Measurements from ENCODE around the gene KHK.
A peak's percentile ranks its signal among the peaks of the same experiment; 100 is the strongest.

KHK gene

DNA sequence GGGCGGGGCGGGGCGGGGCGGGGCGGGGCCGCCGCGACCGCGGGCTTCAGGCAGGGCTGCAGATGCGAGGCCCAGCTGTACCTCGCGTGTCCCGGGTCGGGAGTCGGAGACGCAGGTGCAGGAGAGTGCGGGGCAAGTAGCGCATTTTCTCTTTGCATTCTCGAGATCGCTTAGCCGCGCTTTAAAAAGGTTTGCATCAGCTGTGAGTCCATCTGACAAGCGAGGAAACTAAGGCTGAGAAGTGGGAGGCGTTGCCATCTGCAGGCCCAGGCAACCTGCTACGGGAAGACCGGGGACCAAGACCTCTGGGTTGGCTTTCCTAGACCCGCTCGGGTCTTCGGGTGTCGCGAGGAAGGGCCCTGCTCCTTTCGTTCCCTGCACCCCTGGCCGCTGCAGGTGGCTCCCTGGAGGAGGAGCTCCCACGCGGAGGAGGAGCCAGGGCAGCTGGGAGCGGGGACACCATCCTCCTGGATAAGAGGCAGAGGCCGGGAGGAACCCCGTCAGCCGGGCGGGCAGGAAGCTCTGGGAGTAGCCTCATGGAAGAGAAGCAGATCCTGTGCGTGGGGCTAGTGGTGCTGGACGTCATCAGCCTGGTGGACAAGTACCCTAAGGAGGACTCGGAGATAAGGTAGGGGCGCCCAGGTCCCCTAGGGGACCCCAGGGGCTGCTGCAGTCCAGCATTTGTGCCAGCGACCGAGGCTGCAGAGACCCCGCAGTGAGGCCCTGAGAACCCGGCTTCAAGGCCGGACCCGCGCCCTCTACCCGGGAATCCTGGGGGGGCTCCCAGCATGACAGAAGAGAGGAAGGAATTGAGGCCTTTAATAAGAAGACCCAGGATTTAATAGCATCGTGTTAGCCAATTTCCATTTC lies at the start of gene KHK:
Gene KHK, plus strand, starts transcription at position 49 of the 870 bp plus-strand sequence. Its CDS starts 488 bp downstream, at position 537.
- DNase-seq (ENCODE audit: low read depth in 2 of 2) = no peak

DNA sequence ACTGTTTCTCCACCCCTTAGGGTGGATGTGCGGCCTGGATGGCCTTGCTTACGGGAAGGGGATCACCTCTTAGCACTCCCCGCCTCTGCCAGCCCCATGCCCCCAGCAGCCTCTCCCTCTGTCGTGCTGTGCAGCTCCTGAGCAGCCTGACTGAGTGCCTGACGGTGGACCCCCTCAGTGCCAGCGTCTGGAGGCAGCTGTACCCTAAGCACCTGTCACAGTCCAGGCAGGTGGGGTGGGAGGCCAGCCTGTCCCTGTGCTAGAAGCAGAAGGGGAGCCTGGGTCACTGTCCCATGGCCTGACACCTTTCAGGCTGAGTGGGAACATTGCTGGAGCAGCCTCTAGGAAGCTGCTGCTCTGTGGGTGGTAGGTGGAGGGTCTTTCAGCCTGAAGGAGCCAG lies 48.6 kb upstream of the KHK start:
- DNase-seq (ENCODE audit: low read depth in 2 of 2) = no peak

DNA sequence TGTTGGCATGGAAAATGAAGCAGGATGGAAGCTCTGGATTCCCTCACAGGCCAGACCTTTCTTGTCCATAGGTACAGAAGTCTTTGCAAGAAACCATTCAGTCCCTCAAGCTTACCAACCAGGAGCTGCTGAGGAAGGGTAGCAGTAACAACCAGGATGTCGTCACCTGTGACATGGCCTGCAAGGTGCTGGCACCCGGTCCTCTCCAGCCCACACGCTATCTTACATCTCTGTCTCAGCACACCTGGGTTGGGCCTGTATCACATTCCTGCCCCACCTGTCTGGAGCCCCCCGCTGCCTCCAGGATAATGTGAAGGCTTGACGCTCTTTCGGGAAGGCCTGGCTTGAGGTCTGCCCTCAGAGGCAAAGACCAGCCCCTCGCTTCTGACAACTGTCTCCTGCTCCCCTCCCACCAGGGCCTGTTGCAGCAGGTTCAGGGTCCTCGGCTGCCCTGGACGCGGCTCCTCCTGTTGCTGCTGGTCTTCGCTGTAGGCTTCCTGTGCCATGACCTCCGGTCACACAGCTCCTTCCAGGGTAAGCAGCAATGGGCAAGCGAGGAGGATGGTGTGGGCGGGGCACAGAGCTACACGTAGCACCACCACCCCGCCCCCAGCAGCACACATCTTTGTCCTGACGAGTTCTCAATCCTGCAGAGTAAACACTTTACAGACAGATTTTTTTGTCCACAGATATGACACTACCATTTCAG lies 47.8 kb upstream of the KHK start:
- no peak for DNase-seq (ENCODE audit: low read depth in 2 of 2)

DNA sequence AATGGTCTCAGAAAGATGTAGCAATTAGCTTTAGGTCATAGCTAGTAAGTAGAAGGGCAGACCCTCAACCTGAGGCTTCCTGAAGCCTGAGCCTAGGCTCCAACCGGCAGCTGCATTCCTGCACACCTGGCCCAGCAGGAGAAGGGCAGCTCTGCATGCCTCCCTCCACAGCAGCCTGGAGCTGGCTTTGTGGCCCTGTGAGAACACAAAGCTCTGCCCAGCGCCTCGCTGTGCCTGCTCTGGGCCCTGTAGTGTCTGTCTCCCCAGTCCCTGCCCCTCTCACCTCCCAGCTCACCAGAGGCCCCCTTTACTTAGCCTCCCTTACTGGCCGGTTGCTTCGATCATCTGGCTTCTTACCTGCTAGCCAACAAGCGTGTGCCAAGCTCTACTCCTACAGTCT lies 47.1 kb upstream of the KHK start:
- DNase-seq (ENCODE audit: low read depth in 2 of 2) = no peak

DNA sequence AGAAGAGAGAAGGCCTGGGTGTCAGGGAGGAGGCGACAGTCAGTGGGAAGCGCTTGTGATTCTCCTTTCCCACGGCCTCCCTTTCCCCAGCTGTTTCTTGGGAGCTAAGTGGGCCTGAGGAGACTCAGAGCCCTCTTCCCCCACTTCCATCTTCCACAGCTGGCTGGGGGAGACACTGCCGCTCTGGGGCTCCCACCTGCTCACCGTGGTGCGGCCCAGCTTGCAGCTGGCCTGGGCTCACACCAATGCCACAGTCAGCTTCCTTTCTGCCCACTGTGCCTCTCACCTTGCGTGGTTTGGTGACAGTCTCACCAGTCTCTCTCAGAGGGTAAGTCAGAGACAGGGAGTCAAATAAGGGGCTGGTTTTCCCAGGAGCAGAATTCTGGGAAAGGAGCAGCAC lies 46.7 kb upstream of the KHK start:
- no peak for DNase-seq (ENCODE audit: low read depth in 2 of 2)

DNA sequence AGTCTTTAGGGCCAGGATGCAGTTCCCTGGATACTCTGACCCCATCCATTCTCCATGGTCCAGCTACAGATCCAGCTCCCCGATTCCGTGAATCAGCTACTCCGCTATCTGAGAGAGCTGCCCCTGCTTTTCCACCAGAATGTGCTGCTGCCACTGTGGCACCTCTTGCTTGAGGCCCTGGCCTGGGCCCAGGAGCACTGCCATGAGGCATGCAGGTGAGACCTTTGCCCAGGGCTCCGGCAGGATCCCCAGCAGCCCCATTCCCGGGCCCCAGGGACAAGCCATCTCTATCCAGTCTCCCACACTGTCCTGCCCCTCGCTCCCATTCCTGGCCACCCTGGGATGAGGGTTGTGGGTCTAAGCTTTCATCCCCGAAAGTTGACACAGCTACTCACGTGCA lies 46.3 kb upstream of the KHK start:
- DNase-seq (ENCODE audit: low read depth in 2 of 2) = no peak

DNA sequence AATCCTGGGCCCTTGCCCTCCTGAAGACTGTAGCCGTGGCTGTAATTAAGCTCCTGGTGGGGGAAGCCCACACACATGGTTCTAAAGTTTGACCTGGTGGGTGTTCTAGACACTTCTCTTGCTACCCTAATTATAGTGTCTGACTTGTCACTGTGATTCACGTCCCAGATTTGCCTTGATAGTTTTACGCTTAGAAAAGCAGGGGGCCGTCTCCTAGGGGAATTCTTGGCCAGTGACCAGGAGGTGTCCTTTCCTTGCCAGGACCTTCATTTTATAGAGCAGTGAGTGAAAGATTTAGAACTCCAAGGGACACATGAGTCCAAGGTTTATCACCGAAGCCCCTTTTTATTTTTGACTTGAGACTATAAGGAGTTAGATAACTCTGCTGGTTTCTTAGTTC lies 44.8 kb upstream of the KHK start:
- DNase-seq (ENCODE audit: low read depth in 2 of 2) = no peak

DNA sequence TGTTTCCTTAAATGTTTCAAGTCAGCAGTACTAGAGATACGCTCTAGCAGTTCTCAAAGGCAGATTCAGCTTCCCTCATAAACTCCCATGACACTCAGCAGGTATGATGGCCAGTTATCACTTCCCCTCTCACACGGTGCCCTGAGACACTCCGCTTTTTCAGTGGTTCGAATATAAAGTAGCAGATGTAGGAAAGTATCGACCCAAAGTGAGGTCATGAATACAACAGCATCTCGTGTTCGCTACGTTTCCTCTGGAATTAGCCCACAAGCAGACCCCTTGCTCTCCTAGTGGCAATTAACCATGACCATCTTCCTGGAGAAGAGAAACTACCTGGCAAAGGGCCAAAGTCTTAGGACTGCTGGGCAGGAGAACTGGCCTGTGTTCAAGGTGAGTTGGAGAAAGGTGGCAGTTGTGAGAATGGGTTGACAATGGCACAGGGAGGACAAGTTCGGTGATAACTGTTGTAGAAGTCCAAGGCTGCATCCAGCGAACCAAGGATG lies 44.4 kb upstream of the KHK start:
- no peak for DNase-seq (ENCODE audit: low read depth in 2 of 2)

DNA sequence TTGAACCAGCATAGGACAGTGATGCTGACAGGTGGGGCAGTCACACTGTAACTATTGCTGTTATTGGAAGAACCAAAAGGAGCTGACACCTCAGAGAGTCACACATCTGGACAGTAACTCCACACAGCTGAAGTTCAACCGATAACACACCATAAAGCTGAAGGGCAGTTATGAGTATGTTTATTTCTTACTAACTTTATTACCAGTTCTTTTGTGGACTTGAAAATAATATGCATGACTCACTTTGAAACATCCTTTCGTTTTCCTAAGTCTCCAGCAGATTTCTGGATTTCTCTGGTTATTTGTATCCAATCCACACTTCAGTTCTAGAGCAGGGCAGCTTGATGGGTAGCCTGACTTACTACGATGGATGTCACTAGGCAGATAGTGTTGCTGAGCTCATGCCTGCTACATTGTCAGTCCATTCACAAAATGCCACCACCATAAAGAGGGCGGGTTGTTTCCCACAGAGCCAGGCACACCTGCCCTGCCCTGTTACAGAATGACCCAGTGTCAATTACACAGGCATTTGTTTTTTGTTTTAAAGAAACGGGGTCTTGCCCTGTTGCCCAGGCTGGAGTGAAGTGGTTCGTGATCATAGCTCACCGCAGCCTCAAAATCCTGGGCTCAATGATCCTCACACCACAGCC lies 43.5 kb upstream of the KHK start:
- DNase-seq (ENCODE audit: low read depth in 2 of 2) = no peak

DNA sequence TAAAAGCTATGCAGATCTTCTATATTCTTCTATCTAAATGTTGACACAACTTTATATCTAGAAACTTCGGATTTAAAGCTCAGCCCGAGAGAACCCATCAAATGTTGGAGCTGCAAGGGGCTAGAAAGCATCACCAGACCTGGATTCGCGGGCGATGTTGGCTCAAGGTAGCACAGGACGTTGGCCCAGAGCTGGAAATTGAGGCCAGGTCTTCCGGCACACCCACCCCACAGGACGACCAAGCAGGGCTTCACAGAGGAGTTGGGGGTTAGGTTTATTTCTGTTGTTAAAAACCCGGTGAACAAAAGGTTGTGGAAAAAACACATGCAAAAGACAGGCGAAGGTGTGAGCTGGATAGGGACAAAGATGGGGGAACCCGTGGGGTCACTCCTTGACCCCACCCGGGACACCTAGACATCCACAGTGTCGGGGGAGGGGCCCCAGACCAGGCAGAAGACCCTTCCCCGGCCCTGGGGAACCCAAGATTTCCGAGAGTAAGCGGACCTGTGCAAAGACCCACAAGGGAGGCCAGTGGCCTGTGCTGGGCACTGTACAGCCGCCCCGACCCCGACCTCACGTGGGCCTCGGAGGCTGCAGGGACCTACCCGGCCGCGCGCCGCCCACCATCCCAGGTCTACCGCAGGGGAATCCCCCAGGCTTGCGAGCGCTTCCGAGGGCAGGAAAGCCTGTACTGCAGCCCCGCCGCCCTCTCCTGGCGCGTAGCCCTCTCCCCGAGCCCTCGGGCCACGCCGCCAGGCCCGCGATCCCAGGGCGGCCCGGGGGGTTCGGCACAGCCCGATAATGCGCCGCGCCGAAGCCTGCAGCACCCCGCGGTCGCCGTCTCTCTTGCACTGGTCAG lies 36.9 kb upstream of the KHK start:
- peak; percentile 61 to 73 for DNase-seq (ENCODE audit: low read depth in 2 of 2)

DNA sequence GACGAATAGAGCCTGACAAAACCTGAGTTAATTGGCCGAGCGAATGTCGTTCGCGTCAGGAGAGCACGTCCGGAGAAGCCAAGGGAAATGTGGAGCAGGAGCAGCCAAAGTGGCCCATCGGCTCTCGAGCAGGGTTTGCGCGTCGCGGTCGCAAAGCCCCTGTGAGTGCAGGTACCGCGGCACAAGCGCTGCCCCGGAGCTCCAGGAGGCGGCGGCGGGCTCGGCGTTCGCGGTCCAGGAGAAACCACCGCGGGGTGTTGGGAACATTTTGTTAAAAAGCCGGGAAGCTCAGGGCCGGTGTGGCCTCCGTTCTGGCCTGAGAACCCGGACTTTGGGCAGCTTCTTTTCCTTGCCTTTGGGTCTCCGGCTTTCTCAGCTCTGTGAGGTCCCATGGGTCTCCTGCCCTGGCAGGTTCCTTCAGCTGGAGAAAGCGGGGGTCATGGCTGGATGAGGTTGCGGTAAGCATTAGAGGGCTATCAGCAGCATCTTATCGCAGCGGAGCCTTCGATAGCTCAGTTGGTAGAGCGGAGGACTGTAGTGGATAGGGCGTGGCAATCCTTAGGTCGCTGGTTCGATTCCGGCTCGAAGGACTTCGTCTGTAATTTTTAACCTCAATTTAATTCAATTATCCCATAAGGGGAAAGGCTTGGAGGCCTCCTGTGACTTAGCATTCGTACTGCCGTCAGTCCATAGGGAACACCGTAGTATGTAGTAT lies 36.1 kb upstream of the KHK start:
- DNase-seq (ENCODE audit: low read depth in 2 of 2) = peak; percentile 77 to 82

DNA sequence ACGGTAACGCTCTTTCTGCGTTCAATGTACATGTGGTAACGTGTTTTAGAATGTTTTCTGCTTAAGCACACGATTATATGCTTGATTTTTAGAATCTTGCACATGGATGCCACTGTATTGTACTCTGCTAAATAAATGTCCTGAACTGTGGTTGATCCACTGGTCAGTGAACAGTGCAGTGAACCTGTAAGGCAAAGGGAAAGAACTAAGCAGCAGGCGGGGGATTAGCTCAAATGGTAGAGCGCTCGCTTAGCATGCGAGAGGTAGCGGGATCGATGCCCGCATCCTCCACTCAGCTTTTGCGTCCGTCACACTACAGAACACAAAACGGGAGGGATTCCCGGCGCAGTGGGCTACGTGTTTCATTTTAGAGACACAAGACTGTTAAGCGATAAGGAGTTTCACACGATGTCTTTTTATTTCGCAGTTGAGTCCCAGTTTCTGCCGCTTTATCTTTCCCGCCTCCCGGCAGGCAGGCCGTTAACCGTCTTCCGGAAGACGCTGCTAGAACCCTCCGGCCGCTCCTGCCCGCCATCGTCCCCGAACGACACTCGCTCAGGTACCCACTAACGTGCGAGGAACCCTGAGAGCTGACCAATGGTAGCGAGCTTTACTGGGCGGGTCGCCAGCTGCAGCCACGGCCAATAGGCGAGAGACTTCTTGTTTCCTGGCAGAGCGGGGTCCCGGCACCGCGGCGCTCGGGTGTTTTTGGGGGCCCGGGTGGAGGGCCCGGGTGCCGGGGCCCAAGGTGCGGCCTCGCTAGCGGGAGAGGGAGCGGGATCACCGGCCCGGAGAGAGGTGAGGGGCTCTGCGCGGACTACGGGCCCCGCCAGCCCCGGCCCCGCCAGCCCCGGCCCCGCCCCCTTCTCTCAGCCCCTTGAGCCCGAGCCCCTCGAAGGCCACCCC lies 35.3 kb upstream of the KHK start, which contains the start of gene AGBL5:
Gene AGBL5, plus strand, starts transcription at position 673 of the 906 bp plus-strand sequence. CDS start 1,291 bp downstream, outside the sequence.
- DNase-seq (ENCODE audit: low read depth in 2 of 2) = peak; percentile 91 to 93

DNA sequence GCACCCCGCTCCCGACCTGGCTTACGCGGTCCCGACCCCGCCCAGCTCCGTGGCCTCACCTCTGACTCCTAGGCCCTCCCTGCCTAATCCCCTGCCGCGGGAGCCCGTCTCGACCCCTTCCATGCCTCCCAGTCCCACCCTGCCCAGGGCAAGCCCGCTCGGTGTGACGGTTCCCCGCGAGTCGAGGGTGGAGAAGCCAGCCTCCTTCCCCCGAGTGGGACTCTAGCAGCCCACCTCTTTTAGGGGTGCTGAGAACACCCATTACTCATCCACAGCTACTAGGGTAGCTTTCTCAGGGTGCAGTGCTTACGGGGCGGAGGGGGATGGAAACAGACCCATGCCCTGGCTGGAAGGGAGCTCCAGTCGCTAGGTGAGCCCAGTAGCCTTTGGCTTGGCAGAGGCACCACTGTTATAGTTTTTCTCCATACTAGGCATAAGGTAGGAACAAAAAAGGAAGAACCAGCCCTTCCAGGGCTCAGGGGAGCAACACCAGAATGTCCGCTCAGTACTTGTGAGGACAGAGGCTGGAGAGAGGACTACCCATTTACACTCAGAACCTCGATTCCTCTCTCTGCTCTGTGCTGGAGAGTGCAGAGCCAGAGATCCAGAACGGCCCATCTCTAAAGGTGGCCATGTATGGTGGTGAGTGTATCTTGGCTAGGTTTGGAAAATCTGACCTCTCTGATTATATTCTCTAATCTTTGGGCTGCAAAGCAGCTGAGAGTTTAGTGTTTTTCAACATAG lies 34.5 kb upstream of the KHK start:
- no peak for DNase-seq (ENCODE audit: low read depth in 2 of 2)

DNA sequence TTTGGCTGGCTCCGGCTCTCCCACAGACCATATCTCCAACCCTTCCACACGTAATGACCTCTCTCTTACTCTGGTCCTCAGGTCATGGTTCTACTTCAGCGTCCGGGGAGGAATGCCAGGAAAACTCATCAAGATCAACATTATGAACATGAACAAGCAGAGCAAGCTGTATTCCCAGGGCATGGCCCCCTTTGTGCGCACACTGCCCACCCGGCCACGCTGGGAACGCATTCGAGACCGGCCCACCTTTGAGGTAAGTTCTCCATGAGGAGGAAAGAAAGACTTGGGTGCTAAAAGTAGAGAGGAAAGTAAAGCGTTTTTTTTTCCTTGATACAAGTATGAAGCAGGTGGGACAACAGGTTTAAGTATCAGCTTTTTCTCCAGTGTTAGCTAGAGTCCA lies 33.3 kb upstream of the KHK start:
- no peak for DNase-seq (ENCODE audit: low read depth in 2 of 2)

DNA sequence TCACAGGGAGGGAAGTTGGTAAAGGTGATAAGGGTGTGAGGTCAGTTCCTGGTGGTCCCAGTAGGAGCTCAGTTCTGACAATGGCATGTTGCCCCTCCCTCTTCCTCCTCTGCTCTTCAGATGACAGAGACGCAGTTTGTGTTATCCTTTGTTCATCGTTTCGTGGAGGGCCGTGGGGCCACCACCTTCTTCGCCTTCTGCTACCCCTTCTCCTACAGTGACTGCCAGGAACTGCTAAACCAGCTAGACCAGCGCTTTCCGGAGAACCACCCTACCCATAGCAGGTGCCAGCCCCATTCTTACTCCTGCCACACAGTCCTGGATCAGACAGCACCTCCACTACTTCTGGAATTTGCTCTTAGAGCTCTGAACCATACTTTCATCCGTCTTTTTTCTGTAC lies 32.8 kb upstream of the KHK start:
- DNase-seq (ENCODE audit: low read depth in 2 of 2) = no peak

DNA sequence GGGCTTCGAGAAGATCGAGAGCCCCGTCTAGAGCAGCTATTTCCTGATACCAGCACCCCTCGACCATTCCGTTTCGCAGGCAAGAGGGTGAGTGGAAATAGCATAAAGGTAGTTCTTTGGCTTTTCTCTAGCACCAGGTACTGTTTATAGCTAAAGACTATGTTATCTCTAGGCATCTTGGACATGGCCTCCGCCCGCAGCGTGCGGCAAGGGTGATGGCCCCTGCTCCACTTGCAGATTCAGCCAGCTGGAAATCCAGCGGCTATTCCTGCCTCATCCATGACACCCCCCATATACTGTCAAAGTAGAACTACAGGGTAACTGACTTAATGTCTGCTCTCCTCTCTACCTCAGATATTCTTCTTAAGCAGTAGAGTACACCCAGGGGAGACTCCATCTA lies 31.9 kb upstream of the KHK start:
- no peak for DNase-seq (ENCODE audit: low read depth in 2 of 2)

DNA sequence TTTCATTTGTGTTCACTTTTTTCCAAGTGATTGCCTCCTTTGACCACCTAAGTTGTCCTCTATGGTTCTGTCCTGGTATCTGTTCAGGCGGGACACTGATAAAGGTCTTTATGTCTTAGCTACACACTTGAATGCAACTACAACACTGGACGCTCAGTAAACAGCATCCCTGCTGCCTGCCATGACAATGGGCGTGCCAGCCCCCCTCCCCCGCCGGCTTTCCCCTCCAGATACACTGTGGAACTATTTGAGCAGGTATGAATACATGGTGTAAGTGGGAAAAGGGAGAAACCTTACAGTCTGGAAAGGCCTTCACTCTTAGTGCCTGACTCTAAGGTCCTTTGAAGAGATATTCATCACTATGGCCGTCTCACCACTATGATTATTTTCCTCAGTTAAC lies 29.4 kb upstream of the KHK start:
- DNase-seq (ENCODE audit: low read depth in 2 of 2) = no peak

DNA sequence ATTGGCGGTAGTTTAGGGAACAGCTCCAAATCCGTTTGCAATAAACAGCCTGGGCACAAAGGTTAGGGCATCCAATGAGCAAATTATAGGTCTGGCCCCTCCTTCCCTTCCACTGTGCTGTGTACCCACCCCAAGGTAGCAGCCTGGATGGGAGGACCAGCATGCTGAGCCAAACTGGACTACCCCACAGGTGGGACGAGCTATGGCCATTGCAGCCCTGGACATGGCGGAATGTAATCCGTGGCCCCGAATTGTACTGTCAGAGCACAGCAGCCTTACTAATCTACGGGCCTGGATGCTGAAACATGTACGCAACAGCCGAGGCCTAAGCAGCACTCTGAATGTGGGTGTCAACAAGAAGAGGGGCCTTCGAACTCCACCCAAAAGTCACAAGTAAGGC lies 28.4 kb upstream of the KHK start:
- no peak for DNase-seq (ENCODE audit: low read depth in 2 of 2)

All from stimulated activated CD8-positive, alpha-beta memory T cell treated with anti-CD3 and anti-CD28 coated beads, Interleukin-15, amount 100 ng/mL, for 48 hours (primary cell).